ENCODE results near the gene RHOF.
A peak's percentile ranks its signal among the peaks of the same experiment; 100 is the strongest.
"Not testable (repeated sequence)": the region's sequence is repeated elsewhere in the genome, so short reads cannot be mapped to it uniquely, and the experiment has no call there.

The RHOF gene

GRCh38 chr12:121773011-121773777 is 20.3 kb downstream of the RHOF start:
- DNase-seq (ENCODE audit: low spot score), result peak; percentile 82

DNA sequence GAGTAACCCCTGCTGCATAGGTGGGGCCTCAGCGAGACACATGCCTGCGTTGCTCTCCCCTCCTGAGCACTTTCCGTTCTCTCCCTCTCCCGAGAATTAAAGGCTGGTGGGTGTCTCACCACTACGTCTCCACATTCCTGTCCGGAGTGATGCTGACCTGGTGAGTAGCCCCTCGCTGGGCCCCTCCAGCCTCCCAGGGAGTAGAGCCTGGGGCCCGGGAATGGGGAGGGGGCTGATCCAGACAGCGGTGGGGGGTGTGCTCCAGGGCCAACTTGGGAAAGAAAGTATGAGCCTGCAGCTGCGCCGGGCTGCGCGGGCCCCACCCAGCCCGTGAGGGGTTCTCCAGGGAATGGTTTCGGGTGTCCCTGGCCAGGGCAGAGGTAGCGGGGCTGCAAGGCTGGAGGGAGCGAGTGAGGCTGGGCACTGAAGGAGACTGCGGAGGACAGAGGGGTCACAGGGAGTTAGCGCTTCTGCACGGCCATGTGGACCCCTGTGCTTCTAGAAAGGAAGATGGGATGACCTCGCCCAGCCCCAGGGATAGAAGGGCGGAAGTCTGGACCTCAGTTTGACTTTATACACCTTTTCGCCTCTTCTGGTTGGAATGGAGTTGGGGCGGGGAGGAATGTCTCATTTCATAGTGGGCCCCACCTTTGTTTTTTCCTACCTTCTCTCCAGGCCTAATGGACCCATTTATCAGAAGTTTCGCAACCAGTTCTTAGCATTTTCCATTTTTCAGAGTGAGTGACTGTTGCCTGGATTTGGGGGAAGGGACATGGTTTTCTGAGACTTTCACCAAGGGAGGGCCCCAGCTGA is 22.5 kb downstream of the RHOF start:
- no peak for DNase-seq (ENCODE audit: low spot score)

DNA sequence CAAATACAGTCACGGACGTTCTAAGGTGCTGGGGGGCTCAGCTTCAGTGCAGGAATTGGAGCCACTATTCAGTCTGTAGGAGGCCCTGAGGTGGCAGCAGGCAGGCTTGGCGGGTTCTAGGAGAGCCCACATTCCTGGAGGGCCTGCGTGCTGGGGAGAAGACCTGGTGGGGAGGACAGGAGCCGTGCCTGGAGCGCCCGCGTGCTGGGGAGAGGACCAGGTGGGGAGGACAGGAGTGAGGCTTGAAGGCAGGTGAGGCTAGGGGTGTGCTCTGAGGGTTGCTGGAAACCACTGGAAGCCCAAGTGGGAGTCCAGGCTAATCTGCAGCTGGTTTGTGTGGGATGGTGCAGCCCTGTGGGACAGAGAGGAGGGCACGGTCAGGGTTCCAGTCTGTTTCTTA is 23.1 kb downstream of the RHOF start:
- no peak for DNase-seq (ENCODE audit: low spot score)

- DNase-seq (ENCODE audit: low spot score), result no peak
Observed at GRCh38 chr12:121769831-121770301, 23.6 kb downstream of the RHOF start.

- no peak for DNase-seq (ENCODE audit: low spot score)
Observed at GRCh38 chr12:121769297-121769830, 24.1 kb downstream of the RHOF start.

- peak; percentile 82 for DNase-seq (ENCODE audit: low spot score)
Observed at GRCh38 chr12:121767525-121768016, 25.9 kb downstream of the RHOF start.

DNA sequence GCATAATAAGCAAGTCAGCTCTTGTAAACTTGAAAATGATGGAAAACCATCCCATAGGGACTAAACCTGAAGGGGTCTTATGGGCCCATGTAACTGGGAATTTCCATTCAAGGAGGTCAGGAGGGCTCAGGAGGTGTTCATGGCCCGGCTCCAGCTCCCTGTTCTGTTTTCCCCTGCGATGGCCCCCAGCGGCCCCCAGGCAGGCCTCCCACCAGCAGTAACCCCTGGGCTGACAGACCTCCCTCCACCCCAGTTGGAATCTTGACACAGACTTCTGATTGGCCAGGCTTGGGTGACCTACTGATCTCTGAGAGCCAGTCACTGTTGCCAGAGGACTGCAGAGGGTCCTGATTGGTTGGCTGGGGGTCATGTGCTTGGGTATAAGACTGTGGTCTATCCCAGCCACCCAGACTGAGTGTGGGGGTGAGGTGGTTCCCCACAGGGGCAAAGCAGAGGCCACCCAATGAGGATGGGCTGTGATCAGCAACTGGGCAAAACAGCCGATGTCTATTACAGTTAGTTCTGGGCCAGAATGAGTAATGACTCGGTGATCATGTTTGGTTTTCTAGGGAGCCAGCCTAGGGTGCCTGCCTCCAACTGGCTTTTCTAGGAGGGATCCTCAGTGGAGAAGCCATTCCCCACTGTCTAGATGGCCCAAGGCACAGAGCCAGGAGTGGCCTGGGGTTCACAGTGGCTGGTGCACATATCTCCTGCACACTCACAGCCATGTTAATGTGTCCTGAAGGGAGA is 27.0 kb downstream of the RHOF start:
- DNase-seq (ENCODE audit: low spot score), result no peak

DNA sequence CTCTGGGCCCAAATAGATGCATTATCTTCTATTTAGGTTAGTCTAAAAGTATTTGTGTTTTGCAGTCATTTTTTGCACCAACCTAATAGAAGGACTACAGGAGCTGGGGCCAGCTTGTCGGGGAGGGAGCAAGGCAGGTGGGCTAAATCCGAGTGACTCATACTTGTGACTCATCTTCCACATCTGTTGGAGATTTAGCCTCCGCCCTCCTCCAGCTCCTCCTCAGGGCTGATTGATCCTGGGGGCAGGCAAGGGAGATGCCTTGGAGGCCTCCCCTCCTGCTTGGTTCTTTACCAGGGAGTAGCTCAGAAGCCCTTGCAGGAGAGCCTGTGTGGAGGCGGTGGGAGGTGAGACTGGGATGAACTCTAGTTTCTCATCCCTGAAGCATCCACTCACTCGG is 27.9 kb downstream of the RHOF start:
- peak; percentile 83 for DNase-seq (ENCODE audit: low spot score)

DNA sequence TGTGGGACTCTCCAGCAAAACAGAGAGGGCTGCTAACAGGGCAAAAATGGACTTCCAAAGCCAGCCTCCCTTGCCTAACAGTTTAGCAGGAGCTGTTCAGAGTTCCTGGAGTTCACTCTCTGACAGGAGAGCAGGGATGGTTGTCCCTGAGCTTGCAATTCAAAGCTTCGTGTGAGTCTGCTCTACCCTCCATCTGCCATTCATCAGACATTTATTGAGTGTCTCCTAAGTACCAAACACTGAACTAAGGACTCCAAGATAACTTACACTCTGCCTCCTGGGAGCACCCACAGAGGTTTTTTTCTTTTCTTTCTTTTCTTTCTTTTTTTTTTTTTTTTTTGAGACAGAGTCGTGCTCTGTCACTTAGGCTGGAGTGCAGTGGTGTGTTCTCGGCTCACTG is 28.7 kb downstream of the RHOF start:
- no peak for DNase-seq (ENCODE audit: low spot score)

DNA sequence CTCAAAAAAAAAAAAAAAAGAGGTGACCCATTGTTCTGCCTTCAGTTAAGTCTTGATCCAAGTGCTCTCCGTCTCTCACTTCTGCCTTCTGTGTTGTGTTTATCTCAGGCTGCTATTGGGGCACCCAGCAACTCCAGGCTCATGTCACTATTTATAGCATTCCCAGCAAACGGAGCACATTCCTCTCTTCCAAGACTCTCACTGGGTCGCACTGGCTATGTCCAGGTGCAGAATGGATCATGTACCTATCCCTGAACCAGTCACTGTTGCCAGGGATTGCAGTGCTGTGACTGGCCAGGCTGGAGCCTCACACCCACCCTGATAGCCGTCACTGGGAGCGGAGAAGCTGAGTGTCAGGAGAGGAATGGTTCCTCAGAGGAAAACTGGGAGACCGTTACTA is 31.2 kb downstream of the RHOF start:
- no peak for DNase-seq (ENCODE audit: low spot score)

- DNase-seq (ENCODE audit: low spot score), result not testable (repeated sequence)
Observed at GRCh38 chr12:121758536-121758935, 35.0 kb downstream of the RHOF start.

DNA sequence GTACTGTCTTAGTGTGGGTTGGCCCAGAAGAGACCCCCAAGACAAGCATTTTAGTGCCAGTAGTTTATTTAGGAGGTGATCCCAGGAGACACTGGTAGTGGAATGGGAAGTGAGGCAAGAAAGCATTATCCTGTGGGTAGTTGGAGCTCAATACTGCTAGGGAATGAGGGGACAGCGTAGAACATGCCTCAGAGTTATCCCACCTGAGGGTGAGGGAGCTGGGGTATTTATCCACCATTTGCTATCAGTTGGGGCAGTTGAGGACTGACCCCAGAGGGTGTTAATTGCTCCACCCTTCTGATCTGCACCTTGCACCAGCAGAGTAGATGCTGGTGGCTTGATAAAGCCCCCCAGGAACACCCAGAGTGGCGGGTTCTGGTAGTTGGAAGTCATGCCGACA is 37.9 kb downstream of the RHOF start:
- DNase-seq (ENCODE audit: low spot score), result no peak

- DNase-seq (ENCODE audit: low spot score), result no peak
Observed at GRCh38 chr12:121754836-121755235, 38.7 kb downstream of the RHOF start.

- no peak for DNase-seq (ENCODE audit: low spot score)
Observed at GRCh38 chr12:121753844-121754264, 39.6 kb downstream of the RHOF start.

DNA sequence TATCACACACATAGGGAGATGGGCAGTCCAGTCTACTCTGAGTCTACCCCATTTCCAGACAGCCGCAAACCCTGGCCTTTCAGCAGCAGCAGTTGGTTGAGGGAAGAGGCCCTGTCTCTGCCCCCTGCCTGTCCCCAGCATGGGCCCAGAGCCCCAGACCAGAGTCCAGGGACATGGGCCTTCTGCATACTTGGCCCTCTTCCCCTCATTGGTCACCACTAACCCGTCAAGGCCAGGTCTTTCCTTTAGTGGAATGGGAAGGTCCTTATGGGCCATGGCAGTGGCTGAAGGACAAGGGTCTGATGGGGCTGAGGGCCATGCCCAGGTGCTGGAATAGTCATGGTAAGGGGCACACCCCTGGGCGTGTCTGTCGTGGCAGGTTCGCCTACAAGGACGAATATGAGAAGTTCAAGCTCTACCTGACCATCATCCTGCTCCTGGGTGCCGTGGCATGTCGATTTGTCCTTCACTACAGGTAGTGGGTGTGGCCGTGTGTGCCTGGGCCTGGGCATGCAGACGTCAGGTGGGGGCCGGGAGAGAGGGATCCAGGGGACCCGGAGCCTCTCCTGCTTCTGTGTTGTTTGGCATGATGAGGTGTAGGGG is 41.6 kb downstream of the RHOF start:
- DNase-seq (ENCODE audit: low spot score), result no peak

GRCh38 chr12:121751034-121751433 is 42.5 kb downstream of the RHOF start:
- no peak for DNase-seq (ENCODE audit: low spot score)

DNA sequence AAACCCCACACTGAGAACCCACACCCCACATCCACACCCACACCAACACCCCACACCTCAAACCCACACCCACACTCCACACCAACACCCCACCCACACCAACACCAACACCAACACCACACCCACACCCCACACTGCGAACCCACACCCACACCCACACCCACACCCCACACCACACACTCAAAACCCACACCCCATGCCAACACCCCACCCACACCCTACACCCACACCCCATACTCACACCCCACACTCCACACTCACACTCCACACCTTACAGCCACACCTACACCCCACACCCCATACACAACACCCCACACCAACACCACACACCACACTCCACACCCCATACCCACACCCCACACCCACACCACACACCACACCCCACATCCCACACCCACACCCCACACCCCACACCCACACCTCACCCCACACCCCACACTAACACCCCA is 43.0 kb downstream of the RHOF start:
- no peak for DNase-seq (ENCODE audit: low spot score)

GRCh38 chr12:121749267-121749666 is 44.2 kb downstream of the RHOF start:
- no peak for DNase-seq (ENCODE audit: low spot score)

- peak; percentile 58 for DNase-seq (ENCODE audit: low spot score)
Observed at GRCh38 chr12:121748571-121749265, 44.8 kb downstream of the RHOF start.

GRCh38 chr12:121748218-121748570 is 45.3 kb downstream of the RHOF start:
- no peak for DNase-seq (ENCODE audit: low spot score)

DNA sequence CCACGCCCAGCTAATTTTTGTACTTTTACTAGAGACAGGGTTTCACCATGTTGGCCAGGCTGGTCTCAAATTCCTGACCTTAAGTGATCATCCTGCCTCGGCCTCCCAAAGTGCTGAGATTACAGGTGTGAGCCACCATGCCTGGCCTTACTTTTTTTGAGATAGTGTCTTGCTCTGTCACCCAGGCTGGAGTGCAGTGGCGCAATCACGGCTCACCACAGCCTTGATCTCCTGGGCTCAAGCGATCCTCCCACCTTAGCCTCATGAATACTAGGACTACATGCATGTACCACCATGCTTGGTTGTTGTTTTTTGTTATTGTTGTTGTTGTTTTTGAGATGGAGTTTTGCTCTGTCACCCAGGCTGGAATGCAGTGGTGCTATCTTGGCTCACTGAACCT is 47.9 kb downstream of the RHOF start:
- not testable (repeated sequence) for DNase-seq (ENCODE audit: low spot score)
